Heart left ventricle (tissue), 13 donors: Measurements from ENCODE around the gene ZFP91.

ENCODE experiments used
- POLR2A ChIP-seq, 2 donors: fragments of 450-650 bp; IDR thresholded peaks; one replicate each; pipeline ENCODE4 v1.6.1; 2017; ENCODE audit warnings: antibody characterized with exemption in 2 of 2, mild to moderate bottlenecking in 2 of 2, moderate library complexity in 2 of 2
- TF ChIP-seq, protein P1 (sequence below), 12 donors: fragments of 200-600 bp; sonication (generic) in 4 of 12; IDR thresholded peaks; one replicate each; pipeline versions ENCODE4 v1.5.0 to v1.8.0; 2018 to 2022; ENCODE audit warnings: antibody characterized with exemption in 12 of 12, mild to moderate bottlenecking in 5 of 12
- donor health status: ischemic (EF 13 %, LVEDD 7.1; RV severe dilation, severe dysfunction).
- donor health status: DM: no; HTN: yes; CAD: no.
- donor health status: DM: no; HTN: no; CAD: no.
- donor health status: ischemic (EF 25% LVEDD 6.9; RV normal size, moderate dysfunction).
- donor health status: ischemic (EF 25% LVEDD 5.7; RV mildly dilated, moderate dysfunction).
- donor health status: ischemic (EF 35%, LVEDD 5.7; RV mildly dilated, moderate dysfunction).
- donor health status: nonischemic (EF 11% LVEDD 7.7; RV severe dilation, severe dysfunction).
- donor health status: DM: yes; HTN: yes; CAD: no.
- donor health status: PGD.
- donor health status: ischemic (EF 29% LVEDD 5.4; RV normal size, mild dysfunction).
- donor health status: nonischemic (EF 23%, LVEDD 6.1; RV moderate dilation, normal function).

GRCh38 chr11:58573451-58574104 is 5.3 kb upstream of the ZFP91 start:
- TF ChIP-seq, protein P1, sequence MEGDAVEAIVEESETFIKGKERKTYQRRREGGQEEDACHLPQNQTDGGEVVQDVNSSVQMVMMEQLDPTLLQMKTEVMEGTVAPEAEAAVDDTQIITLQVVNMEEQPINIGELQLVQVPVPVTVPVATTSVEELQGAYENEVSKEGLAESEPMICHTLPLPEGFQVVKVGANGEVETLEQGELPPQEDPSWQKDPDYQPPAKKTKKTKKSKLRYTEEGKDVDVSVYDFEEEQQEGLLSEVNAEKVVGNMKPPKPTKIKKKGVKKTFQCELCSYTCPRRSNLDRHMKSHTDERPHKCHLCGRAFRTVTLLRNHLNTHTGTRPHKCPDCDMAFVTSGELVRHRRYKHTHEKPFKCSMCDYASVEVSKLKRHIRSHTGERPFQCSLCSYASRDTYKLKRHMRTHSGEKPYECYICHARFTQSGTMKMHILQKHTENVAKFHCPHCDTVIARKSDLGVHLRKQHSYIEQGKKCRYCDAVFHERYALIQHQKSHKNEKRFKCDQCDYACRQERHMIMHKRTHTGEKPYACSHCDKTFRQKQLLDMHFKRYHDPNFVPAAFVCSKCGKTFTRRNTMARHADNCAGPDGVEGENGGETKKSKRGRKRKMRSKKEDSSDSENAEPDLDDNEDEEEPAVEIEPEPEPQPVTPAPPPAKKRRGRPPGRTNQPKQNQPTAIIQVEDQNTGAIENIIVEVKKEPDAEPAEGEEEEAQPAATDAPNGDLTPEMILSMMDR (IDR thresholded peaks at IDR 0.05) = no peak
- TF ChIP-seq POLR2A (IDR thresholded peaks at IDR 0.05) = no peak
